Raji (cell line): ENCODE measurements around the gene CACHD1.

Experiments
- POLR2A ChIP-seq: IDR thresholded peaks from 2 replicates; pipeline ENCODE4 v1.6.1; 2011; ENCODE audit warnings: low read depth, low read length, control low read depth; ENCODE audit not compliant: insufficient read depth

CACHD1 gene

DNA sequence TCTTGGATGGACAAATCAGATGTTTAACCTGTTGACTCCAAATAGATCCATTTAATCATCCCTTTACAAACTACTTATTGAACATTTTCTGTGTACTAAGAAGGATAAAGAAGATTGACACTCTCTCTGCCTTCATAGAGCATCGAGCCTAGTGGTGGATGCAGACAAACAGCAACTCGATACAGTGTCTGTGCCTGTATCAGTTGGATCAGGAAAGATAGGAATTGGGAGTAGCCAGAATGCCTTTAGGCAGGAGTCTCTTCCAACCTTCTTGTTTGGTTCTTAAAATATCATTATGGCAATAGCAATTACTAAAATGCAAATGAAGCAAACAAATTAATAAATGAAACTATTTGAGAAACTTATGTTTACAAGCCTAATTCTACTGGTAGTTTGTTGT is 185.9 kb downstream of the CACHD1 start:
- TF ChIP-seq POLR2A, result no peak

DNA sequence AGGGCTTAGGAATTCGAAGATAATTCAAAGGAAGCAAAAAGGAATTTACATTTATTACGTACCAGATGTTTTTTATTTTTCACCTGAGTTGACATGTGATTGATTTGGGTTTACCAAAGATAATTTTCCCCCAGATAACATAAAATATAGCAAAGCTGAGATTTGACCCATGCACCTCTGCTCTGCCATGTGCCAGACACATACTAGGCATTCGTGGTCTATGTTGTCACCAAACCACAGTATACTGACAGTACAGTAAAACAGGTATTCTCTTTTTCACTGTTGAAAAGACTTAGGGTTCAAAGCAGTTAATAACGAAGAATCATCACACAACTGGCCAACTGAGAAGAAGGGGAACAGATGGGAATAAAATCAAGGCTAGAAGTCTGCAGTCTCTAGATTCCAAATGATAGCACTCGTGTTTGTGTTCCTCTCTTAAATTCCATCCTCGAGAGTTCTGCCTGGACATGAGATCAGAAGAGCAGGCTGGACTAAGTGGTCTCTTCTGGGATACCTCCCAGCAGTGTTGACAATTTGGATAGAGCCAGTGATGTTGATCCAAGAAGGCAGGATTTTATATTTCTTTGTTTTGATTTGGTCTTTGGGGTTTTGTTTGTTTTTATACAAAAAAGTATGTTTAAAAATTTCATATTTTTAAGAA is 189.7 kb downstream of the CACHD1 start:
- no peak for TF ChIP-seq POLR2A

DNA sequence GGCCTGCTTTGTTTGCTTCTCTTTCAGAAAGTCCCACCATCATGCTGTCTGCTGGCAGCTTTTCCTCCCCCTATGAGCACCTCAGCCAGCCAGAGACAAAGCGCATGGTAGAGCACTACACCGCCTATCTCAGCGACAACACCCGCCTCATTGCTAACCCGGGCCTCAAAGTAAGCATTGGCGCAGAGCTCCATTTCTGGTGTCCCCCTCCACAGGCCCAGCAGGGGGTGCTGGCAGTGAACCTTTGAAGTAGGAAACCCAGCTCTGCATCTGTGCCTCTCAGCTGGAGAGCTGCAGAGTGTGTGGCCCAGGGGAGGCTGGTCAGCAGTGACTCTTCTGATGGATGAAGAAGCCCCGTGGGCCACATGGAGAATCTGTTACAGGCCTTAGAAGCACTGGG is 193.7 kb downstream of the CACHD1 start:
- no peak for TF ChIP-seq POLR2A

DNA sequence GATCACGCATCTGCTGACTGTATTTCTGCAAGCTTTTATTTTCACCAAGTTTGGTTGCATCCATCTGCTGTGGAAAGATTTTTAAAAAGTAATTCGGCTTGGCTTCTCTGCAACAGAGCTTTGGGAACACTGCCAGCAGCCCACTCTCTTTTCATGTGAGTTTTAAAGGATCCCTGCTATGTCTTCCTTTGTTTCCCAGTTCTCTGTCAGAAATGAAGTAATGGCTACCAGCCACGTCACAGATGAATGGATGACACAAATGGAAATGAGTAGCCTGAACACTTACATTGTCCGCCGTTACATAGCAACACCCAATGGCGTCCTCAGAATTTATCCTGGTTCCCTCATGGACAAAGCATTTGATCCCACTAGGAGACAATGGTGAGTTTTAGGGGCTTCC is 194.4 kb downstream of the CACHD1 start:
- no peak for TF ChIP-seq POLR2A

DNA sequence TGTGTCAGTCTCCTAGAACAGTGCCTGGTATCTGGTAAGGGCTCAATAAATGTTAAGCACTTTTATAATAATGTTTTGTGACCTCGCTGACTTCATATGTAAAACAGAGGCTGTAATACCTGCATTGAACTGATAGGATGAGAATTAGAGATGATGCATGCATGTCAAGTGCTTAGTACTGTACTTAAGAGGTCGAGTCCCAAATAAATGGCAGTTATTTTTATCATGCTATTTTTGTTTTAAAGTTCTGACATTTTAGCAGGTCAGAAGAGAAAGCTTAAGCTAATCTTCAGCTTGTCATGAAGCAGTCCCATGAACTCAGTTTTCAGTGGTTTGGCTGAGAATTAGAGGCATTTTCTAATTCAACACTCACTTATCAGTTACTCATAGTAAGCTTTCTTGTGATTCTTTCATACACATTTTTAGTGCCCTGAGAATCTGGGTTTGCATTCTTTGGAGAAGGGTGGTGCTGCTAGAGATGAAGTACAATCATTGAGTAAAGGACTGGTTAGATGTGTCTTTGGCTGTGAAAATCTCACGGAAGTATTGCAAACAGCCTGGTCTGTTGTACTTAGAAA is 199.3 kb downstream of the CACHD1 start:
- no peak for TF ChIP-seq POLR2A

DNA sequence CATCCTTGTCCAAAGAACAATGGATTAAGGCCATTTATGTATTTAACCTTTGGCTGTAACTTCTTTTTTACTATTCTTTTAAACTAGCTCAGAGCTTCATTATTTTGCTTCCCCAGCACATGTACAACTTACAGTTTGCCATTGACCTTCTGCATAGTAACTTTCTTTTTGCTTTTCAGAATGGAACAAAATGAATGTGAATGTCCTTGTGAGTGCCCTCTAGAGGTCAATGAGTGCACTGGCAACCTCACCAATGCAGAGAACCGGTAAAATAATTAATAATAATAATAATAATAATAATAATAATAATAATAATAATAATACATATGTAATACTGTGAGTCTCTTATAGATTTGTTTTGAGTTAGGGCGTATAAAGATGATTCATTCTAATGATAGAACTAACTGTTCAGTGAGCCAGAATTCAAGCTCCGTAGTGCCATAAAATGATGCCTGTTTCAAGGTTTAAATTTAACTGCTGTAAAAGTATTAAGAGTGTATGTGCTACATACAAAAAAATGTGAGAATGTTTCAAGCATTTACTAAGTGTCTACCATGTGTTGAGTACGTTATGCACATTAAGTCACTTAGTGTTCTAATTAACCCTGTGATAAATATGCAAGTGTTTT is 205.9 kb downstream of the CACHD1 start:
- TF ChIP-seq POLR2A, result no peak

DNA sequence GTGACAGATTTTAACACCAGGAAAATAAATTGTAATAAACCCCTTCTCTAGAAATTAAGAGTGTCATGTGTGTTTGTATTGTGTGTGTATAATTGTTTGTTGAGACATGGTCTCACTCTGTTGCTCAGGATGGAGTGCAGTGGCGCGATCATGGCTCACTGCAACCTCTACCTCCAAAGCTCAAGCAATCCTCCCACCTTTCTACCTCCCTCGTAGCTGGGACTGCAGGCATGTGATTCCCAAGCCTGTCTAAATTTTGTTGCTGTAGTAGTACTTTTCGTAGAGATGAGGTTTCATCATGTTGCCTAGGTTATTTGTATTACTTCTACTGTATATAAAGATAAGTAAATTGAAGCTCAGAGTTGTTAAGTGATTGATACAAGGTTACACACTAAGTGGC is 206.5 kb downstream of the CACHD1 start:
- TF ChIP-seq POLR2A, result no peak

DNA sequence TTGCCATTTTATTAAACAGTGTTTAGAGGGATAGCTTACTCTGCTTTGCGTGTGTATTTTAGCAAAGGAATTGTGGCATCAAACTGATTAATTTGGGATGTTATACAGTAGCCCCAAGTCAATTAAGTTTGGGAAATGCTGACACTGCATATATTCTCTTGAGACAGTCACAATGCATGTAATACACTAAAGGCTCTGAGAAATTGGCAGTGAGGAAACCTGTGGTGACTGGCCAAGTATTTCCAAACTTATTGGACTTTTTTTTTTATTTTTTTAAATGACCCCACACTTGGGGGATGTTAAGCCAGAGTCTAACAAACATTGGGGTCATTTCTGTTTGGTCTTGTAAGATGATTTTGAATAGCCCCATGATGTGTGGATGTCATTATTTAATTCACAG is 207.6 kb downstream of the CACHD1 start:
- TF ChIP-seq POLR2A, result no peak

DNA sequence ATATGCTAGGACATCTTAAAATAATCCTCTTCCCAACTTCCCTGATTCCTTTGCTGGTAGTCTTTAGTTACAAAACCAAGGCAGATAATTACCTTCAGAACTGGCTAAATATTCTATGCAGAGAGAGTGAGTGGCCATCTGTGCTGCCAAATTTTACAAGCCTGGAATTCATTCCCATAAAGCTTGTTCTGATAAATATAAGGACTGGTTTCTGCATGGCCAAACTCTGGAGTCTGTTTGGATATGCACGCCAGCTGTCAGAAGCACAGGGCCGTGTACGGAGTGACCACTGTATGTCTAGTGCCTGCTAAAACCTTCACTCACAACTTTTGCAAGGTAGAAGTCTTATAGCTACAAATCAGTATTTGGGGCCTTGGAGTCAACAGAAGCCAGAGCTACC is 208.4 kb downstream of the CACHD1 start:
- no peak for TF ChIP-seq POLR2A

DNA sequence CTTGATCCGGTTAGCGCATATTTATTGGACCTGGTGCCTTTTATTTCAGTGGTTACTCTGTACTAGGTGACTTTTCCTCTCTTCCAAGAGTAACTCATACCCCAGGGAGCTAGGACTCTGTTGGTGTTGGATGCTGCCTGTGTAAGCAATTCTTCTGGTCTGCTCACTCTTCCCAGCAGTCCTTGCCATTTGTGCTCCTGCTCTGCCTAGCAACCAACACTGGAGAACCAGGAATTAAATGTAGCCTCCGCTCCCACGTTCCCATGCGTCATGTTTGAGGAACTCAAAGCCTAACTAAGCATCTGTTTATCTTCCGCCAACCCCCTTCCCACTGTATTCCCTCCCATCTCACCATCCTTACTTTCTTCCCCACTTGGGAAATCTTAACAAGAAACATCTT is 209.2 kb downstream of the CACHD1 start:
- no peak for TF ChIP-seq POLR2A

DNA sequence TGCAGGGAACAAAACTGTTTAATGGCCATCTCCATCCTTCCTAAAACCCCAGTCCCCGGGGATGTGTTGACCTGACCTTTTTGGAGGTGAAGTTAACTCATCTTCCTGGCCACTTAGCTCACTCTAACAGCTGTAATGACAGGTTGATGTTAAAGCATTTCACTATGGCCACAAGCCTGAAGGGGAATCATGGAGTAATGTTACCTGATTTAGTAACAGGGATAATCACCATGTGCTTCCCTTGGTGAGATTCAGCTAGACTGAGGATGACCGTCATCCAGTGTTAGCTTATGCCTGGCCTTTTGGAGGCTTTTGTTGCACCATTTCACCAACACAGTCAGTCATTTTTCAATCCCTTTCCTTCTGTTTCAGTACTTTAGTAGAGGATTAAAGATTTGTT is 210.7 kb downstream of the CACHD1 start:
- TF ChIP-seq POLR2A, result no peak

DNA sequence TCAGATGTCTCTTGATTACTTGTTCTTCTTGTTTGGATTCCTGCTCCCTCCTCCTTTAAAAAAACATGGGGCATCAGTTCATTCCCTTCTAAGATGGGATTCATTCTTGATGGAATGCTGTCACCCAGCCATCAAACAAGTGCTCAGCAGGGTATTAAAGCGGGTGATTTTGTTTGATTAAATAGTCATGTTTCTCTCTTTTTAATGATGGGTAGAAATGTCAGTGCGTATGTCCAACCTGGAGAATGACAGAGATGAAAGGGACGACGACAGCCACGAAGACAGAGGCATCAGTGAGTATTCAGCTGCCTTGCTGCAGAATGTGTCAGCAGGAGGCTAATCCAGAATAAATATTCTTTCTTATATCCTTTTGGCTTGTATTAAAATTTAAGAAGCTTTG is 211.1 kb downstream of the CACHD1 start:
- TF ChIP-seq POLR2A, result no peak

DNA sequence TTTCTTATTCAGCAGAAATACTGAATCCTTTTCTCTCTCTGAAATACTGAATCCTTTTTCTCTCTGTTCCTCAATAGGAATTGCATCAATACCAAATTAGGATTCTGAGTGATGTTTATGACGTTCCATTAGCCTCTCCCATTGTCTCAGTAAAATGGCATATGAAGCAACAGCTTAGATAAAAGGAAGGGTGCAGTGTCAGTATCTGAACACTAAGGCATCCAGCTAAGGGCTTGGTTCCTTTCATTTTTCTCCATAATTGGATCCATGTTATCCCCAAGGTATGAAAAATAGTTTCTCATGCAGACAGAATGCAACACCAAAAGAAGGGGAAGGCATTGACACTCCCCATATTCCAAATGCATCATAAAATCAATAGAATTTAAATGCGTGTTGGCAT is 213.5 kb downstream of the CACHD1 start:
- TF ChIP-seq POLR2A, result no peak

DNA sequence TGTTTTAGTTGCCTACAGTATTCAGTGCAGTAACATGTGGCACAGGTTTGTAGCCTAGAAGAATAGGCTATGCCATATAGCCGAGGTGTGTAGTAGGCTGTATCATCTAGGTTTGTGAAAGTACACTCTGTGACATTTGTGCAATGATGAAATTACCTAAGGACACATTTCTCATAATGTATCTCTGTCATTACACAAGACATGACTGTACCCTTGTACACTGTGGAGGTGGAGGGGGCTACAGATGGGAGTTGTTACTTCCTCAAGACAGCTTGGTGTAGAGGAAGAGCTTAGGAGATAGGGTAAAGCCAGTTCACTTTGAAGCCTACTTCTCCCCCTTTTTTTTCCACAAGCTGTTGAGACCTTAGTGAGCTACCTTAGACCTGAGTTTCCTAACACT is 215.3 kb downstream of the CACHD1 start:
- no peak for TF ChIP-seq POLR2A

DNA sequence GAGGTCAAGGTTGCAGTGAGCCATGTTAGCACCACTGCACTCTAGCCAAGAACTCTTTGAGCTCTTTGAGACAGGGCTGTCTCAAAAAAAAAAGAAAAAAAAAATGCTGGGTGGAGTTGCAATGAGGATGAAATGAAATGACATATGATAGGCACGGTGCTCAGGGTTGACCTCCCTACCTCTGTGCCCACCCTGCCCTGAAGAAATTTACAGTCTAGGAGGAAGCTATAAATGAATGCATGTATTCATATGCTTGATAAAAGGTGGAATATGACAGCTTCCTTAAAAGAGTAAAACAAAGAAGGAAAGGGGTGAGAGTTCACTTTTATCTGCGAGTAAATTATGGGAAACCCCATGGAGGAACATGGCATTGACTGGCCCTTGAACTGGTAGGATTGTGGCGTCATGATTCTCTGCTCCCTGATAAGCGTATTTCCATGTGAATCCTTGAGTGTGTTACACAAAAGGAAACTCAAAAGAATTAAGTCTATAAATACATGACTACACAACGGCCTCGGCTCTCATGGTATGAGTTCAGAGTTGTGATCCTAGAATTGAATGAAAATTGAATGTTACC is 215.9 kb downstream of the CACHD1 start:
- no peak for TF ChIP-seq POLR2A
